Kidney epithelial cell (primary cell): Measurements from ENCODE around the gene TM9SF1. TPM values are rescaled to one million over a fixed set of nuclear protein-coding genes. Genes with fewer than 3 reads are reported as not detected.

Experiments used
- DNase-seq: peaks from one replicate; pipeline ENCODE4 v3.0.0-alpha.2; 2010; ENCODE audit warnings: low read depth
- H3K27me3 ChIP-seq: 2 replicates; pipeline ENCODE4 v1.6.0; 2011; ENCODE audit warnings: low read length; ENCODE audit not compliant: control insufficient read depth, insufficient read depth
- H3K36me3 ChIP-seq: 2 replicates; pipeline ENCODE4 v1.5.1; 2011; ENCODE audit warnings: low read length; ENCODE audit not compliant: control insufficient read depth, insufficient read depth
- H3K4me3 ChIP-seq: 2 replicates; pipeline ENCODE4 v1.5.1; 2011; ENCODE audit warnings: low read depth, mild to moderate bottlenecking, control low read depth, low read length
- CTCF ChIP-seq: IDR thresholded peaks from 2 replicates; pipeline ENCODE4 v1.5.1; 2011; ENCODE audit warnings: mild to moderate bottlenecking, moderate library complexity, low read length, control low read depth, inconsistent platforms; ENCODE audit not compliant: insufficient read depth, poor library complexity, severe bottlenecking
- total RNA-seq: library from RNA; depleted of rRNA; stranded (reverse); fragments of >200 nt; gene quantifications from 2 replicates; pipeline ENCODE4 v1.2.3, GENCODE V29; 2015

TM9SF1 gene
- total RNA-seq, 1 donor from 2014 or later = 55.6 TPM

GRCh38 chr14:24160850-24161804 lies 34.1 kb downstream of the TM9SF1 start, which contains the start of gene IRF9:
Gene IRF9 (plus strand): TSS chr14:24161265. CDS start chr14:24162145, 880 bp downstream.
- peak; percentile 73 for DNase-seq
- H3K36me3 ChIP-seq = peaks cover 13% of the 10 kb centered on the region
- peak; percentile 91 for TF ChIP-seq CTCF

GRCh38 chr14:24160499-24160849 lies 34.8 kb downstream of the TM9SF1 start:
- Histone ChIP-seq H3K36me3 (peaks cover 15% of the 10 kb centered on the region), H3K4me3 (no peak overlapping the region), H3K27me3 (no peaks in the 10 kb centered on the region)
- TF ChIP-seq CTCF = no peak
- no peak for DNase-seq

More at GRCh38 chr14:24160850-24161804, 34.1 kb downstream of the TM9SF1 start, which contains the start of gene IRF9:
- H3K4me3 ChIP-seq = peak within 1 kb of the TSS; percentile 66
- H3K27me3 ChIP-seq = no peaks in the 10 kb centered on the region

- DNase-seq = no peak
Measured at GRCh38 chr14:24159777-24160498, 35.3 kb downstream of the TM9SF1 start.

GRCh38 chr14:24157331-24157730 lies 37.9 kb downstream of the TM9SF1 start:
- DNase-seq = no peak
- H3K4me3 ChIP-seq = no peak overlapping the region
- H3K27me3 ChIP-seq = no peaks in the 10 kb centered on the region
- H3K36me3 ChIP-seq = peaks cover 10% of the 10 kb centered on the region
- no peak for TF ChIP-seq CTCF

More at GRCh38 chr14:24159777-24160498, 35.3 kb downstream of the TM9SF1 start:
- TF ChIP-seq CTCF = no peak
- Histone ChIP-seq H3K4me3 (no peak overlapping the region), H3K27me3 (no peaks in the 10 kb centered on the region), H3K36me3 (peaks cover 16% of the 10 kb centered on the region)

- H3K4me3 ChIP-seq = no peak overlapping the region
- no peak for DNase-seq
- no peak for TF ChIP-seq CTCF
- no peaks in the 10 kb centered on the region for H3K27me3 ChIP-seq
- peaks cover 10% of the 10 kb centered on the region for H3K36me3 ChIP-seq
Measured at GRCh38 chr14:24156840-24157239, 38.4 kb downstream of the TM9SF1 start.
